GM21381 (cell line): ENCODE results near the gene SNRNP27.
"Not testable (repeated sequence)": the region's sequence is repeated elsewhere in the genome, so short reads cannot be mapped to it uniquely, and the experiment has no call there.

Experiments
- ATAC-seq: cut with Tn5 transposase; IDR thresholded peaks from one replicate; pipeline ENCODE4 v1.9.1; 2021; ENCODE audit warnings: mild to moderate bottlenecking, moderate library complexity; ENCODE audit not compliant: unreplicated experiment

The SNRNP27 gene

DNA sequence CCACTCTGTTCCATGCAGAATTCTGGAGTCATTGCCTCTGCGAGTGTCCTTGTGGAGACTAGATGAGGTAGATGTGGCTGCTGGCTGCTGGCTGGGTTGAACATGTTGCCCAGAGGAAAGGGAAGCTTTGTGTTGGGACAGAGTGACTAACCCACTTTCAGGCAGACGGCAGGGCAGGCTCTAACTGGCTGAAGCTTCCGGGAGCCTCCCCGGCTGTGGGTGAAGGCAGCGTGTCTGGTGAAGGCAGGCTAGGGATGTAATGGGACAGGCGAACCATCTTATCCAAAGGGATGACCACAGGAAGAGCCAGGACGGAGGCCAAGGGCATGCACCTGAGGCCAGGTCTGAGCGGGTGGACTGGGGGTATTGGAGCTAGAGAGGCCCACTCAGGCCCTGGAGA lies 51.7 kb downstream of the SNRNP27 start:
- ATAC-seq = no peak

DNA sequence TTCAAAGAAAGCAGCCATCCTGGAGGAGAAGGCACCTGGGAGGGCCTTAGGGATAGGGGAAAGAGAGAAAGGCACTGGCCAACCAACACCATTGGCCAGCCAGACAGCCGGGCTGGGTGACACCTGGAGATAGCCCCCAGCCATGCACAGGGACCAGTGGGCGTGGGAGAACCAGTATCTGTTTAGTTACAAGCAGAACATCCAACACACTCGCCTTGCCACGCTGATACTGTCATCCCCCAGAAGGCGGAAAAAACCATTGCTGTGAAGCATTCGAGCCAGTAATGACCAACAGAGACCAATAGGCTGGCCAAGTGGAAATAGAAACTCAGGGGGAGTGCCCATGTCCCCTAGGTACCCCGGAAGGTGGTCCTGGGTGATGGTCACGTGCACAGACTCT lies 52.2 kb downstream of the SNRNP27 start:
- no peak for ATAC-seq

DNA sequence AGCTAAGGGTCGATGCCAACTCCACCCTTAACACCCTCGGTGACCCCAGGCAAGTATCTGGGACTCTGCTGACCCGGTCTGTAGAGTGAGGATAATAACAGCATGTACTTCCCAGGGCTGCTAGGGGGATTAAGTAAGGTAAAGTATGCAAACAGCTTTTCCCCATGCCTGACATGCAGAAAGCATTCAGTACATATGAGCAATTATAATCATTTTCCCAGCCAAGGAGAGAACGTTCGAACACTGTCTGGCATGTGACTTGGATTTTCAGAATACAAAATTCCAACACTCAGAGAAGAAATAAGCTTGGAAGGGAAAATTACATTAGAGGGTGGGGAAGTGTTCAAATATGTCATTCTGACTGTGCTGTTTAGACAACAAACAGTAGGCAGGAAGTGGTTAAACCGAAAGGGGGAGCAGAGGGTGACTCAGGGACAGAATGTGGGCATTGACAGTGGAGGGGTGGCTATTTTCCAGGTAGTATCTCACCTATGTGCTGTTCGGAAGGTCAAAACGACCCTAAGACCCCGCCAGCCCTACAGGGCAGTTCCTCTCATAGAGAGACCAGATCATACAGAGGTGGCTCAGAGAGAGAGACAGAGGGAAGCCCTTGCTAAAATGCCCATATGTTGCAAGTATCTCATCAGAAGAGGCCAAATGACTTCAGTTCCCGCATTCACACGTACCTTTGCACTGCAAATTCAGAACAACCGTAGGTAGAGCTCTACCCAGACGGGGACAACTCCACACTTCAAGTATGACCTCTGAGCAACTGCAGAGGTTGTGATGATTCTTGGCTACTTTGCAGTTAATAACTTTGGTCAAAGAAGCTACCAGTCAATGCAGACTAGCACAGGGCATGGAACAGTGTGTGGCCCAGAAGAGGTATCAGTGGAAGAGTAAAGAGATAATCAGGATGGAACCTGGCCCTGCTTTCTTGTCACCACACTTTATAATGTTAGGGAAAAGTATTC lies 52.9 kb downstream of the SNRNP27 start:
- peak; percentile 73 for ATAC-seq

DNA sequence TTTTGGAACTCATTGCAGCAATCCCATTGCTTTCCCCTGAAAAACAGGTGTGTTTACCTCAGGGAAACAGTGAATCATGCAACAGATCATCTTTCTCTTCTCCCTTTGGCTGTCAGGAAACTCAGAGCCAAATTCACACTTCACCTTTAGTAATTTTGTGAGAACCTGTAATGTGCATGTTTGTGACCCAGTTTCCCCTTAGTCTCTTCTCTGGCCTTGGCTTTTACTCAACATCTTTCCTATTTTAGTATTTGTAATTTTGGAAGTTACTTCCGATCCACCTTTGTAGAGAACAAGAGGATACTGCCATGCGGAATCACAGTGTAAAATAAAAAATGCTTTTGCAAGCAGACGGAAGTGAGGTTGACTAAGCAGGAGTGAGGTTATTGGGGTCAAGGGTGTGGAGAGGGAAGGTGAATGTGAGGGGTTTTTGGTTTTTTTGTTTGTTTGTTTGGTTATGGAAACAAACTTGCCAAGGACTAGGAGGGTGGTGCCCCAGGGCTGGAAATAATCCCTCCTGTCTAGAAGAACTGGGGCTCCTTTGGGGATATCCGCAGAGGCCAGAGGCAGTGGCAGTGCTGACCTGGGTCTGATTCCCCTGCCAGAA lies 53.7 kb downstream of the SNRNP27 start:
- ATAC-seq = no peak

DNA sequence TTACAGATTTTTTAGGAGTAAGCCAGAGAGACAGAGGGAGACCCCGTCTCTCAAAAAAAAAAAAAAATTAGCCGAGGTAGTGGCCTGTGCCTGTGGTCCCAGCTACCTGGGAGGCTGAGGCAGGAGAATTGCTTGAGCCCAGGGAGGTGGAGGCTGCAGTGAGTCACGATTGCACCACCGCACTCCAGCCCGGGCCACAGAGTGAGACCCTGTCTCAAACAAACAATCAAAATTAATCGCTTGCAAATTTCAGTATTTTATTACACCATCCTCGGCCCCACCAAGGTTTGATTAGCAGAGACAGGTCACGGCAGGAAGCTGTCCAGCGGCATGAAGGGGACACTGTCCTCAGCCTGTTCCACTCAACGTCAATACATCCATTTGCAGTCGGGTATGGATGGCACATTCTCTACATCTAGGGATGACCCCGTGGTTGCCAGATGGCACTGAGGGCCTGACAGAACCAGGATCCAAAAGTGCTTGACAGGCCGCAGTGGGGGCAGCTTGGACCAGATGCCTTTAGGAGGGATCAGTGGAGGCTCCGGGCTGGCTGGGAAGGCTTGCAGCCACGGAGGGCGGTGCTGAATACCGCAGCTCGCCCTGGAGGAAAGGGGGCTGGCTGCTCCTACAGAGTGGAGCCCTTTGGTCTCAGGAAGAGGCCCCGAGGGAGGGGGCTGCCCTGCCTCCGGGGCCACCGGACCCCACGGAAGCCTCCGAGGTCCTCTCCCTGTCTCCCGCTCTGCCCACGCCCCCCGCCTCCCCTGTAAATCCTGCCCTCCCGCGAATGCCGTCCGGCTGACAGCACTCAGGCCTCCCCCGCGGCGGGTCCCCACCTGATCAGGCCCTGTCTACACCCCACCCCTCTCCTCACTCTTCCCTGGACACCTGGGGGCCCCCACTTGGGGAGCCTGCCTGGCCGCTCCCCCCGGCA lies 54.5 kb downstream of the SNRNP27 start:
- no peak for ATAC-seq

DNA sequence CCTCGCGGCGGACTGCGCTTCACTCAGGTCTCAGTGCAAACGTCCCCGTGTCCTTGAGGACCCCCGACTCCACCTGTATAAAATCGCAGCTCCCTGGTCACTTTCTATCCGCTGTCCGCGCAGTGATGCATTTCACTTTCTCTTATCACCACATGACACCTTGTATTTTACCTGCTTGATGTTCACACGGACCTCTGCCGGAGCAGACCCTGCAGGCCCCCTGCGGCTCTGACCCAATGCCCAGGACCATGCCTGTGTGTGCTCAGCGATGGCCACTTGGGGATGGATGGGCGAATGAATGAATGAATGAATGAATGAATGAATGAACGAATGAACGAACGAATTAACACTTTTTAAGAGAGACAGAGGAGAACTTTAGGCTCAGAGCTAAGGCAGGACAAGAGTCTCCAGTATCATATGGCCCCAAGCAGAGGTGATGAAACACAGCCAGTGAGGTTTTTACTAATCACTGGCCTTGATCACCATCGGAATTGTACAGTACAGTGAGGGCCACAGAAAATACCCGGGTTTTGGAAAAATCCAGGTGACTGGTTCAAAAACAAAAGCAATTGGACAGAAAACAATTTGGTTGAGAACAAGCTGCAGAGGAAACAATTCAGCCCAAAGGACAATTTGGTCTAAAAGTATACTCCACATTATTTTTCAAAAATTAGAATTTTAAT lies 55.3 kb downstream of the SNRNP27 start:
- no peak for ATAC-seq

DNA sequence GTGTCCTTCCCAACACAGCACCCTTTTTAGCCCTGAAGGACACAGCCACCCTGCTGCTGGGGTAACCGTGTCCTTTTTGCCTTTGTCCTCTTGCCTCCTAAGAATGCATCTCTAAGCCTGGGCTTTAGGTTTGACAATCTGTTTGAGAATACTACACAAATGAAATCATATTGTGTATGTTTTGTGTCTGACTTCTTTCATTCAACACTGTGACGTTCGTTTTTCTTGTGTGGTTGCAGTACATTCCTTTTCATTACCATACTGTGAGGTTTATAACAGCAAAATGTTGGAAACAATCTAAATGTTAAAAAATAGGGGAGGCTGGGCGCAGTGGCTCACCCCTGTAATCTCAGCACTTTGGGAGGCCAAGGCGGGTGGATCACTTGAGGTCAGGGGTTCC lies 56.5 kb downstream of the SNRNP27 start:
- no peak for ATAC-seq

DNA sequence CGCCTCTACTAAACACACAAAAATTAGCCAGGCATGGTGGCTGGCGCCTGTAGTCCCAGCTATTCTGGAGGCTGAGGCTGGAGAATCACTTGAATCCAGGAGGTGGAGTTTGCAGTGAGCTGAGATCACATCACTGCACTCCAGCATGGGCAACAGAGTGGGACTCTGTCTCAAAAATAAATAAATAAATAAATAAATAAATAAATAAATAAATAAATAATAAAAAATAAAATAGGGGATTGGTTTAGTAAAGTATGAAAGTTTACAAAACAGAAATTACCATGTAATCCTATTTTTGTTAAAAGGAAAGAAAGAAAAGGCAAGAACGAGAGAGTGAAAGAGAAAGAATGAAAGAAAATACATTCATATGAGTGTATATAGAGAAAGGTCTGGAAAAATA lies 56.9 kb downstream of the SNRNP27 start:
- not testable (repeated sequence) for ATAC-seq

DNA sequence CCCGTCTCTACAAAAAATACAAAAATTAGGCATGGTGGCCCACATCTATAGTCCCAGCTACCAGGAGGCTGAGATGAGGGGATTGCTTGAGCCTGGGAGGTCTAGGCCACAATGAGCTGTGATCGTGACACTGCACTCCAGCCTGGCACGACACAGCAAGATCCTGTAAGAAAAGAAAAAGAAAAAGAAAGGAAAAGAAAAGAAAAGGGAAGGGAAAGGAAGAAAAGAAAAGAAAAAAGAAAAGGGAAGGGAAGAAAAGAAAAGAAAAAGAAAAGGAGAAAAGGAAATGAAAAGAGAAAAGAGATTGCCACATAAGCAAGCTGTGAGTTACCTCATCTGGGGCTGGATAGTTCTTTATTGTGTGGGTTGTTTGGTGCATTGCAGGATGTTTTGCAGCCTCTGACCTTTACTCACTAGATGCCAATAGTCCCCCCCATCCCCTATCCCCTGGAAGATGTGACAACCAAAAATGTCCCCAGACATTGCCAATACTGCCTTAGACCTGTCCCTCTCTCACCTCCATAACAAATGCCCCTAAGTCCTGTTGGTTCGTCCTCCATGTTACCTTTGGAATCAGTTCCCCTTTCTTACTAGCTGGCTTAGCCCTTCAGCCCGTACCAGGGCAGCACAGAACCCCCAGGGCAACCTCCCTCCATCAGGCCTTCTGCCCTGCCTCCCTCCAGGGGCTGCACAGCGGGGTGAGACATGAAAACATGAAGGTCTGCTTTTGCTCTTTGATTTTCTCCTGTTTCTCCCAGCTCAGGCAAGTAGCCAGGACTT lies 58.8 kb downstream of the SNRNP27 start:
- ATAC-seq = no peak

DNA sequence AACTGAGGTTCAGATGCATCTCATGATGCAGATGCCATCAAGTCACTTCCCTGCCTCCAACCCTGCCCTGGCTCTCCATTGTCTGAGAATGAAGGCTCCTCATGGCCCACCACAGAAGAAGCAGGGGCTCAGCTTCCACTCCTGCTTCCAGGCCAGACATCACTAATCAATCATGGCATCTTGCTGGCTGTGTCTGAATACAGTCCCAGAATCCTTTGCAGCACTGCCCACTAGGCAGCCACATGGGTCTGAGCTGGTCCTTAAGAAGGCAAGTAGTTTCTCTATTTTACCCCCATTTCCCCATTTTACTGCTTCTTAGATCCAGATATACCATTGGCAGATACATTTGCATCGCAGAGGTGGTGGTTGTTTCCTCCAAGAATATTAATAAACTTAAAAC lies 60.3 kb downstream of the SNRNP27 start:
- ATAC-seq = no peak
